Cardiac septum (tissue), 1 donor: Measurements from ENCODE around the gene CD9. TPM values are rescaled to one million over a fixed set of nuclear protein-coding genes. Genes with fewer than 3 reads are reported as not detected.
"Not testable (repeated sequence)": the region's sequence is repeated elsewhere in the genome, so short reads cannot be mapped to it uniquely, and the experiment has no call there.

Source experiments
- DNase-seq: peaks from one replicate; pipeline ENCODE4 v3.0.0-alpha.2; 2020; ENCODE audit warnings: low spot score
- intact Hi-C: fragments of 100-400 bp; cut with DNase I; formaldehyde crosslinking; loops from one replicate; pipeline ENCODE4 v1.14.0; 2022
- total RNA-seq: library from RNA; stranded (reverse); fragmentation: NEBNext Ultra II Directional; extraction: Animal tissue kit (Norgen Biotek cat#: 25700); gene quantifications from one replicate; pipeline ENCODE4 v1.2.1, GENCODE V29; 2021
- donor health status: DM: no; HTN: no; CAD: no.

CD9 gene
- total RNA-seq, 1 donor from 2014 or later, result 70.2 TPM

GRCh38 chr12:6195665-6196535 lies 4.3 kb upstream of the CD9 start:
- intact Hi-C loops, result loop anchor here (1.0 to 10.0 kb wide), 3 partner anchors 36 to 131 kb away; no protein-coding TSS in a partner anchor

GRCh38 chr12:6198051-6198450 lies 2.1 kb upstream of the CD9 start:
- intact Hi-C loops, result loop anchor here (5.0 to 10.0 kb wide), 2 partner anchors 34 to 133 kb away; no protein-coding TSS in a partner anchor
- DNase-seq, result no peak

More at GRCh38 chr12:6195665-6196535, 4.3 kb upstream of the CD9 start:
- DNase-seq, result peak; percentile 92

- intact Hi-C loops, result loop anchor here (5.0 to 10.0 kb wide), 2 partner anchors 34 to 134 kb away; no protein-coding TSS in a partner anchor
- DNase-seq, result no peak
Measured at GRCh38 chr12:6198556-6198955, 1.6 kb upstream of the CD9 start.

GRCh38 chr12:6198985-6199530 lies 1.1 kb upstream of the CD9 start:
- no peak for DNase-seq
- intact Hi-C loops, result loop anchor here (5.0 to 10.0 kb wide), 2 partner anchors 33 to 134 kb away; no protein-coding TSS in a partner anchor

GRCh38 chr12:6199531-6200255 lies 507 bp upstream of the CD9 start:
- no peak for DNase-seq
- intact Hi-C loops, result loop anchor here (5.0 to 10.0 kb wide), 2 partner anchors 33 to 135 kb away; no protein-coding TSS in a partner anchor

GRCh38 chr12:6201213-6201608 lies 1.0 kb downstream of the CD9 start:
- intact Hi-C loops, result no loop called here
- no peak for DNase-seq

- intact Hi-C loops, result no loop called here
- no peak for DNase-seq
Measured at GRCh38 chr12:6201826-6202225, 1.6 kb downstream of the CD9 start.

GRCh38 chr12:6202304-6202703 lies 2.1 kb downstream of the CD9 start:
- intact Hi-C loops, result no loop called here
- no peak for DNase-seq

GRCh38 chr12:6202846-6203245 lies 2.6 kb downstream of the CD9 start:
- intact Hi-C loops, result no loop called here
- no peak for DNase-seq

GRCh38 chr12:6203601-6204000 lies 3.4 kb downstream of the CD9 start:
- DNase-seq, result no peak
- intact Hi-C loops, result no loop called here

GRCh38 chr12:6204533-6205143 lies 4.4 kb downstream of the CD9 start:
- DNase-seq, result no peak
- intact Hi-C loops, result no loop called here

GRCh38 chr12:6205144-6205539 lies 4.9 kb downstream of the CD9 start:
- intact Hi-C loops, result no loop called here
- DNase-seq, result no peak

GRCh38 chr12:6205761-6206160 lies 5.6 kb downstream of the CD9 start:
- no peak for DNase-seq
- intact Hi-C loops, result loop anchor here (2.0 kb wide), 1 partner anchor 19 kb away; no protein-coding TSS in a partner anchor

GRCh38 chr12:6206327-6206726 lies 6.1 kb downstream of the CD9 start:
- intact Hi-C loops, result loop anchor here (2.0 kb wide), 1 partner anchor 18 kb away; no protein-coding TSS in a partner anchor
- DNase-seq, result no peak

GRCh38 chr12:6207259-6207925 lies 7.2 kb downstream of the CD9 start:
- DNase-seq, result no peak
- intact Hi-C loops, result loop anchor here (2.0 kb wide), 1 partner anchor 17 kb away; no protein-coding TSS in a partner anchor

GRCh38 chr12:6208130-6208529 lies 7.9 kb downstream of the CD9 start:
- intact Hi-C loops, result no loop called here
- no peak for DNase-seq

- intact Hi-C loops, result not testable (repeated sequence)
Measured at GRCh38 chr12:6209428-6209827, 9.2 kb downstream of the CD9 start.

GRCh38 chr12:6211421-6211869 lies 11.2 kb downstream of the CD9 start:
- intact Hi-C loops, result no loop called here
- no peak for DNase-seq

More at GRCh38 chr12:6209428-6209827, 9.2 kb downstream of the CD9 start:
- DNase-seq, result not testable (repeated sequence)

GRCh38 chr12:6212086-6212485 lies 11.9 kb downstream of the CD9 start:
- no peak for DNase-seq
- intact Hi-C loops, result no loop called here
